ENCODE results near the gene TSC22D3.
"Not testable (repeated sequence)": the region's sequence is repeated elsewhere in the genome, so short reads cannot be mapped to it uniquely, and the experiment has no call there.

The TSC22D3 gene

GRCh38 chrX:107678957-107679740 lies 96.4 kb downstream of the TSC22D3 start:
- peak; percentile 18 to 83 (median 52) for DNase-seq

DNA sequence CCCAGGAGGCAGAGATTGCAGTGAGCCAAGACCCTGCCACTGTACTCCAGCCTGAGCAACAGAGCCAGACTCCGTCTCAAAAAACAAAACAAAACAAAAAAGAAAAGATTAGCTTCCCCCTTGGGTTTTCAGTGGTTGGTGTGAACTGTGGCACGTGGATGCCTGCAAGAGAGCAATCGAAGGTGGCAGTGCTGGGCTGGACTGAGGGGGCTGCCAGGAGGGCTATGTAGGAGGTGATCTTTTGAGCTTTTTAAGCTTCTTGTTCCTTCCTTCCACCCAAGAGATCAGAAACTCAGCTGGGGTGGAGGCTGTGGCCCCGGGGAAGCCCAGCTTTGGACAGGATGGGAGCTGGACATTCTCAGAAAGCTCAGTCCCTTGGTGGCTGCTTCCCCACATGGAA lies 97.7 kb downstream of the TSC22D3 start:
- no peak for DNase-seq

DNA sequence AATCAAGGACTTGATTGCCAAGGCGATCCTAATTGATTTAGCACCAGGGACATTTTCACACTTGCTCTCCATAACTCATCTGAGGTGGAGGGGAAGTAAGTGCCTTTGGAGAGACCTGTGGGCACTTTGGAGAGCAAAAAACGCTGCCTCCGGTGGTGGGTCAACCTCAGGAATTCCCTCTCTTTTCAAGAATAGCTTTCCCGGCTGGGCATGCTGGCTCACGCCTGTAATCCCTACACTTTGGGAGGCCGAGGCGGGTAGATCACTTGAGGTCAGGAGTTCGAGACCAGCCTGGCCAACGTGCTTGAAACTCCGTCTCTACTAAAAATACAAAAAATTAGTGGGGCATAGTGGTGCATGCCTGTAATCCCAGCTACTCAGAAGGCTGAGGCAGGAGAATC lies 98.1 kb downstream of the TSC22D3 start:
- DNase-seq: no peak

- peak; percentile 14 to 65 (median 26) for DNase-seq
Measured at GRCh38 chrX:107676559-107677378, 98.8 kb downstream of the TSC22D3 start.

- peak in 1 of 5 donors; percentile 4 for DNase-seq
Measured at GRCh38 chrX:107675823-107676555, 99.6 kb downstream of the TSC22D3 start.

DNA sequence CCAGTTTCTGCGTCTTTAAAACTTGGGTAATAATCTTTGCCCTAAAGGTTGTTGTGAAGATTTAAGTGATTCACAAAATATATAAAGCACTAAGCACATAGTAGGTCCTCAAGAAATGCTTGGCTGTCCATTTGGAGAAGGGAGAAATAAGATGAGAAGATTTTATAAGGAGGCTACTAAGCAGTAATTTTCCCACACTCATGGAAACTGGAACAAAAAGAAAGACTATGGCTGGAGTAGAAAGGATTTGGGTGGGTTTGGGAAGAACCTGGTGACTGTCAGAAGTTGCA lies 100.3 kb downstream of the TSC22D3 start:
- DNase-seq: no peak

DNA sequence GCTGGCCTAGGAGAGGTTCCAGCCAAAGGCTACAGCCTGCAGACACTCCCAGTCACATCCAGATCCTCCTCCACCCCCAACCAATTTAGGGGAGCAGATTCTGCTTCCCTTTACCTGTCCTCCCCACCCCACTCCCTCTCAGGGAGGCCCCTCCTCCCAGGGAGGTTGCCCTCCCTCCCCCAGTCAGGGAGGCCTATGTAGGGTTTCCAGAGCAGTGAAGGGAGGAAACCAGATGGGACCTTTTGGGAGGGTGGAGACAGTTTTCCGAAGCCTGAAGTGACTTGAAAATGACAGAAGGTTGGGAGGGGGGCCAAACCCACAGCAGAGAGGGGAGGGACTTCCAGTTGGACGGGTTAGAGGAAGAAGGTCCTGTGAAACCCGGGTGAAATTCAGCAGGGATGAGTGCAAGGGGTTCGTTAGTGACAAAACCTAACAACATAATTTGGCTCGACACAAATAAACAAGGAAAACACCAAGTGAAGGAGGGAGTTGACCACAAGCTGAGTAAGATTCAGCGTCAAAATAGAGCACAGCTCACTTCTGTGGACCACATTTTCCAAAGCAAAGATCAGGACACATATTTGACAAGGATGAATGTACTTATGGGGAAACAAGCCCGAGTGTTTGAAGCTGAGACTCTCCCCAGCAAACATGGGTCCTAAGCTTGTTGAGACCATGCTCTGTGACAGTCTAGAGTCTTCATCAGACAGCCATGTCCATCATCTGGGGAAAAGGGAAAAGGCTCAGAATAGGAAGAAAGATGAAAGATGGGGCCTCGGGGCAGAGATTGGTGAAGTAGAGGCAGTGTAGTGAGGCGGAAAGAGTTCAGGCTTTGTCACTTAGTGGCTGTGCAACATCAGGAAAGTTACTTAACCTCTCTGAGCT lies 100.9 kb downstream of the TSC22D3 start:
- DNase-seq: peak; percentile 16 to 50 (median 29)

- DNase-seq: peak; percentile 77 to 92 (median 85)
Measured at GRCh38 chrX:107673933-107674479, 101.6 kb downstream of the TSC22D3 start.

GRCh38 chrX:107673431-107673830 lies 102.2 kb downstream of the TSC22D3 start:
- no peak for DNase-seq

DNA sequence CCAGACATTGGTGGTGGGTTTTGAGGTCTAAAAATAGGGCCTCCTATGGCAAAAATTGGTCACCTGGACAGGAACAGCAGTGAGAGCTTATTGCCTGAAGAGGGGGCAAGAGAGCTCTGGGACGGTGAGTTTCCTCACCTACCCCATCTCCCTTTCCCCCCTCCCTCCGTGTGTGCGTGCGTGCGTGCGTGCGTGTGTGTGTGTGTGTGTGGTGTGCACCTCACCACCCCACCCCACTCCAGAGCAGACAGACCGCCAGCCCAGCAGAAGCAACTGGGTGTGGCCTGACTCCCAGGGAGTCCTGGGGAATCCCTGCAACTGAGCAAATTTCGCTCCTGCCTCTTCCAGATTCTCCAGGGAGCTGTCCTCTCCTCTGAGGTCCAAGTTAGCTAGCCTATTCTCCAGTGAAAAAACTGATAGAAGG lies 102.6 kb downstream of the TSC22D3 start:
- peak; percentile 59 to 90 (median 66) for DNase-seq

DNA sequence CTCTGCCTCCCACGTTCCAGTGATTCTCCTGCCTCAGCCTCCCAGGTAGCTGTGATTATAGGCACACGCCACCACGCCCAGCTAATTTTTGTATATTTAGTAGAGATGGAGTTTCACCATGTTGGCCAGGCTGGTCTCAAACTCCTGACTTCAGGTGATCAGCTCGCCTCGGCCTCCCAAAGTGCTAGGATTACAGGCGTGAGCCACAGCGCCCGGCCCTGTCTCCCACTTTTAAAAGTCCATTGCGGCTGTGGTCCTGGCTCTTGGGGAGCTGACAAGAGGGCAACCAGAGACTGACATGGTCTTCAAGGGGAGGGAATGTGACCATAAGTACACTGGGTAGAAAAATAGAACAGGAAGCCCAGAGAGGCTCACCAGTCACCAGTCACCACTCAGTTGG lies 104.3 kb downstream of the TSC22D3 start:
- not testable (repeated sequence) for DNase-seq

- DNase-seq: no peak
Measured at GRCh38 chrX:107669885-107670628, 105.5 kb downstream of the TSC22D3 start.

DNA sequence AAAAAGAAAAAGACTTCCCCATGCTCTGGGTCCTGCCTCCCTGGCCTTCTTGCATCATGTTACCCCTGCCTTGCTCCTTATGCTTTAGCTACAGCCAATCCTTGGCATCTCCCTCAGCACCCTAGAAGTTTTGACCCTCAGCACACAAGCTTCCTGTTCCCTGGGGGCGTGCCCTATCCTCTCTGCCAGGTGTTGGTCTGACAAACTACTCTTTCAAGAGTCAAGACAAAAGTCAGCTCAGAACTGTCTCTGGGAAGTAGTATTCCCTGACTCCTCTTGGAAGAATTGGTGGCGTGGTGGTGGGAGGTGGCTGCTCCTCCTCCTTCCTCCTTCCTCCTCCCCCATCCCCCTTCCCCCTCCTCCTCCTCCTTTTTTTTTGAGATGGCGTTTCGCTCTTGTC lies 106.3 kb downstream of the TSC22D3 start:
- no peak for DNase-seq

- not testable (repeated sequence) for DNase-seq
Measured at GRCh38 chrX:107668710-107669109, 106.9 kb downstream of the TSC22D3 start.

DNA sequence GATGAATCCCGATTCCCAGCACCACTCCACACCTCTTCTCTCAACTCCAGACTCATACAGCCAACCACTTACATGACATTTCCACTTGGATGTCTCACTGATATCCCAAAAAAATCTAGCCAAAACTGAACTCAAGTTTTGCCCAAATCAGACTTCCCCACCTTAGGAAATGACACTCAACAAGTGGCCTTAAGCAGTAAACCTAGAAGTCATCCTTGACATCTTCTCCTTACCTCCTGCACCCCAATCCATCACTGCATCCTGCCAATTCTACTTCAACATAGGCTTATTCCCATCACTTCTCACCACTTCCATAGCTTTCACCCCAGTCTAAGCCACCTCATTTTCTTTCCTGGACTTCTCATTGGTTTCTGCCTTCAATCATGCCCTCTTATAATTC lies 108.2 kb downstream of the TSC22D3 start:
- no peak for DNase-seq

DNA sequence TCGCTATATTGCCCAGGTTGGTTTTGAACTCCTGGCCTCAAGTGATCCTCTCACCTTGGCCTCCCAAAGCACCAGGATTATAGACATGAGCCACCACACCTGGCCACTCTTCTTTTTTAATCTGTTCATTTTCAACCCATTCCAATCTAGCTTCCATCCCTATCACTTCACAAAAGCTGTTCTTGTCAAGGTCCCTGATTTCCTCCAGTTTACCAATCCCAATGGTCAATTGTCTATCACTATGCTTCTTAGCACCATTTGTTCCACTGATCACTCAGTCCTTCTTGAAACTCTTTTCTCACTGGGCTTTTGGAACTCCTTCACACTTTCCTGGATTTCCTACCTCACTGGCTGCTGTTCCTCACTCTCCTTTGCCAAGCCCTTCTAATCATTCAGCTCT lies 108.7 kb downstream of the TSC22D3 start:
- no peak for DNase-seq
